ENCODE data around the gene SPOCK2. TPM values are rescaled to one million over a fixed set of nuclear protein-coding genes. Genes with fewer than 3 reads are reported as not detected.
"Not testable (repeated sequence)": the region's sequence is repeated elsewhere in the genome, so short reads cannot be mapped to it uniquely, and the experiment has no call there.

The SPOCK2 gene
- total RNA-seq, 1 donor, result 0.36 TPM

- no peaks in the 10 kb centered on the region for H4K20me1 ChIP-seq (ENCODE audit: insufficient read depth, low read length)
- no peak overlapping the region for H2AFZ ChIP-seq (ENCODE audit: low read length)
- no peak overlapping the region for H3K4me3 ChIP-seq (ENCODE audit: insufficient read depth, low read length)
- H3K27me3 ChIP-seq (ENCODE audit: insufficient read depth, low read length), result peaks cover 15% of the 10 kb centered on the region
- H3K9me3 ChIP-seq (ENCODE audit: low read depth, low read length), result no peaks in the 10 kb centered on the region
- H3K79me2 ChIP-seq (ENCODE audit: insufficient read depth, low read length), result no peaks in the 10 kb centered on the region
- no peak overlapping the region for H3K4me2 ChIP-seq (ENCODE audit: insufficient read depth, low read length)
- no peaks in the 10 kb centered on the region for H3K36me3 ChIP-seq (ENCODE audit: insufficient read depth, low read length)
- H3K27ac ChIP-seq (ENCODE audit: low read depth, low read length), result no peak overlapping the region
- H3K4me1 ChIP-seq (ENCODE audit: insufficient read depth, low read length), result peaks cover 9% of the 10 kb centered on the region
- no peak for DNase-seq (ENCODE audit: insufficient read length, low spot score, missing footprints)
- no peak for TF ChIP-seq CTCF (IDR thresholded peaks at IDR 0.05; ENCODE audit: extremely low read depth, low read depth, low read length)
These were observed 53.6 kb downstream of the SPOCK2 start for GRCh38 chr10:72034761-72035160.

GRCh38 chr10:72034040-72034499 lies 54.3 kb downstream of the SPOCK2 start:
- no peak for DNase-seq (ENCODE audit: insufficient read length, low spot score, missing footprints)
- peaks cover 17% of the 10 kb centered on the region for H3K27me3 ChIP-seq (ENCODE audit: insufficient read depth, low read length)
- H3K4me3 ChIP-seq (ENCODE audit: insufficient read depth, low read length), result no peak overlapping the region
- no peaks in the 10 kb centered on the region for H3K36me3 ChIP-seq (ENCODE audit: insufficient read depth, low read length)
- TF ChIP-seq CTCF (IDR thresholded peaks at IDR 0.05; ENCODE audit: extremely low read depth, low read depth, low read length), result no peak
- H3K4me1 ChIP-seq (ENCODE audit: insufficient read depth, low read length), result peaks cover 7% of the 10 kb centered on the region
- no peak overlapping the region for H3K27ac ChIP-seq (ENCODE audit: low read depth, low read length)
- no peaks in the 10 kb centered on the region for H4K20me1 ChIP-seq (ENCODE audit: insufficient read depth, low read length)
- H3K4me2 ChIP-seq (ENCODE audit: insufficient read depth, low read length), result no peak overlapping the region
- H3K9me3 ChIP-seq (ENCODE audit: low read depth, low read length), result no peaks in the 10 kb centered on the region
- H2AFZ ChIP-seq (ENCODE audit: low read length), result no peak overlapping the region
- no peaks in the 10 kb centered on the region for H3K79me2 ChIP-seq (ENCODE audit: insufficient read depth, low read length)

GRCh38 chr10:72032409-72033162 lies 55.8 kb downstream of the SPOCK2 start:
- not testable (repeated sequence) for H2AFZ ChIP-seq (ENCODE audit: low read length); H3K27ac ChIP-seq (ENCODE audit: low read depth, low read length); H3K4me2 ChIP-seq (ENCODE audit: insufficient read depth, low read length); H3K9me3 ChIP-seq (ENCODE audit: low read depth, low read length); H4K20me1 ChIP-seq (ENCODE audit: insufficient read depth, low read length); H3K4me1 ChIP-seq (ENCODE audit: insufficient read depth, low read length); H3K4me3 ChIP-seq (ENCODE audit: insufficient read depth, low read length); DNase-seq (ENCODE audit: insufficient read length, low spot score, missing footprints); H3K36me3 ChIP-seq (ENCODE audit: insufficient read depth, low read length); H3K79me2 ChIP-seq (ENCODE audit: insufficient read depth, low read length)
- H3K27me3 ChIP-seq (ENCODE audit: insufficient read depth, low read length), result peaks cover 17% of the 10 kb centered on the region

GRCh38 chr10:72031706-72032105 lies 56.6 kb downstream of the SPOCK2 start:
- no peak for DNase-seq (ENCODE audit: insufficient read length, low spot score, missing footprints)
- H3K27me3 ChIP-seq (ENCODE audit: insufficient read depth, low read length), result peaks cover 17% of the 10 kb centered on the region
- no peak overlapping the region for H3K4me3 ChIP-seq (ENCODE audit: insufficient read depth, low read length)
- H3K9me3 ChIP-seq (ENCODE audit: low read depth, low read length), result no peaks in the 10 kb centered on the region
- no peak overlapping the region for H2AFZ ChIP-seq (ENCODE audit: low read length)
- no peaks in the 10 kb centered on the region for H4K20me1 ChIP-seq (ENCODE audit: insufficient read depth, low read length)
- H3K27ac ChIP-seq (ENCODE audit: low read depth, low read length), result no peak overlapping the region
- no peak overlapping the region for H3K4me2 ChIP-seq (ENCODE audit: insufficient read depth, low read length)
- H3K36me3 ChIP-seq (ENCODE audit: insufficient read depth, low read length), result no peaks in the 10 kb centered on the region
- H3K4me1 ChIP-seq (ENCODE audit: insufficient read depth, low read length), result peaks cover 13% of the 10 kb centered on the region
- no peaks in the 10 kb centered on the region for H3K79me2 ChIP-seq (ENCODE audit: insufficient read depth, low read length)
- TF ChIP-seq CTCF (IDR thresholded peaks at IDR 0.05; ENCODE audit: extremely low read depth, low read depth, low read length), result no peak

Data from osteoblast (primary cell).